Endothelial cell of umbilical vein (primary cell): Measurements from ENCODE around the gene PLOD2.

Experiments
- EZH2 ChIP-seq: IDR thresholded peaks from 2 replicates; pipeline ENCODE4 v1.6.1; 2012; ENCODE audit warnings: borderline replicate concordance, low read depth, mild to moderate bottlenecking, moderate library complexity, low read length, inconsistent platforms; ENCODE audit not compliant: severe bottlenecking
- JUN ChIP-seq: IDR thresholded peaks from 2 replicates; pipeline ENCODE4 v1.6.1; 2011; ENCODE audit warnings: borderline replicate concordance, low read depth; ENCODE audit not compliant: insufficient read length, insufficient read depth
- MYC ChIP-seq: IDR thresholded peaks from one replicate; pipeline ENCODE4 v1.6.1; 2011; ENCODE audit warnings: mild to moderate bottlenecking, low read depth, low read length
- POLR2A ChIP-seq: IDR thresholded peaks from 2 replicates; pipeline ENCODE4 v1.6.1; 2012; ENCODE audit warnings: low read depth, mild to moderate bottlenecking, control low read depth, low read length
- POLR2AphosphoS5 ChIP-seq: IDR thresholded peaks from 2 replicates; pipeline ENCODE4 v1.6.1; 2012; ENCODE audit warnings: low read depth, mild to moderate bottlenecking, control low read depth, low read length, moderate library complexity; ENCODE audit not compliant: insufficient read depth
- TF ChIP-seq, protein P1 (sequence below), 2 donors: IDR thresholded peaks; 1 replicate in 1 of 2; 2 replicates in 1 of 2; pipeline ENCODE4 v1.5.1; 2011; ENCODE audit warnings: low read length in 2 of 2, mild to moderate bottlenecking in 2 of 2, moderate library complexity in 2 of 2, control low read depth in 1 of 2, inconsistent platforms in 1 of 2, low read depth in 1 of 2; ENCODE audit not compliant: insufficient read depth in 1 of 2; ENCODE audit errors: extremely low read depth in 1 of 2
- TF ChIP-seq, protein P2 (sequence below): IDR thresholded peaks from 2 replicates; pipeline ENCODE4 v1.6.1; 2011; ENCODE audit not compliant: insufficient read depth, insufficient read length

DNA sequence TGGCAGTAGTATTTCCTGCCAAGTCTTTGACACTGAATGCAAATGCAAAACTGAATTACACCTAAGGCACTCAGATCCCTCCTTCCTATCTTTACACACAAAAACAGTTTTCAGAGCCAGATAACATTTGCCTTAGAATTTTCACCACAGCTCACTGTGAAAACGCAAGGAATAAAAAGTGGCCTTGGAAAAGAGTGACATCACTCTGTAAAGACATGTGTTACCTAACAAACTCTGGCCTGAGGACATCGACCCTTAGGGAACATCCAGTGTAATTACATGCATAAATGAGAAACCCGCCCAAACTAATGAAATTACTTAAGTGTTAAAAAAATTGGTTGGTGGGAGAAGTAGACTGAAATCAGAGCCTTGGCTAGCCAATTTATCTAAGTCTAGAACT, 88.9 kb downstream of the PLOD2 start:
- TF ChIP-seq, protein P1, sequence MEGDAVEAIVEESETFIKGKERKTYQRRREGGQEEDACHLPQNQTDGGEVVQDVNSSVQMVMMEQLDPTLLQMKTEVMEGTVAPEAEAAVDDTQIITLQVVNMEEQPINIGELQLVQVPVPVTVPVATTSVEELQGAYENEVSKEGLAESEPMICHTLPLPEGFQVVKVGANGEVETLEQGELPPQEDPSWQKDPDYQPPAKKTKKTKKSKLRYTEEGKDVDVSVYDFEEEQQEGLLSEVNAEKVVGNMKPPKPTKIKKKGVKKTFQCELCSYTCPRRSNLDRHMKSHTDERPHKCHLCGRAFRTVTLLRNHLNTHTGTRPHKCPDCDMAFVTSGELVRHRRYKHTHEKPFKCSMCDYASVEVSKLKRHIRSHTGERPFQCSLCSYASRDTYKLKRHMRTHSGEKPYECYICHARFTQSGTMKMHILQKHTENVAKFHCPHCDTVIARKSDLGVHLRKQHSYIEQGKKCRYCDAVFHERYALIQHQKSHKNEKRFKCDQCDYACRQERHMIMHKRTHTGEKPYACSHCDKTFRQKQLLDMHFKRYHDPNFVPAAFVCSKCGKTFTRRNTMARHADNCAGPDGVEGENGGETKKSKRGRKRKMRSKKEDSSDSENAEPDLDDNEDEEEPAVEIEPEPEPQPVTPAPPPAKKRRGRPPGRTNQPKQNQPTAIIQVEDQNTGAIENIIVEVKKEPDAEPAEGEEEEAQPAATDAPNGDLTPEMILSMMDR (IDR thresholded peaks at IDR 0.05; ENCODE audit: extremely low read depth in 1 of 2, insufficient read depth in 1 of 2, low read depth in 1 of 2, low read length in 2 of 2) = no peak
- no peak for TF ChIP-seq POLR2A
- no peak for TF ChIP-seq POLR2AphosphoS5
- no peak for TF ChIP-seq EZH2
- TF ChIP-seq, protein P2, sequence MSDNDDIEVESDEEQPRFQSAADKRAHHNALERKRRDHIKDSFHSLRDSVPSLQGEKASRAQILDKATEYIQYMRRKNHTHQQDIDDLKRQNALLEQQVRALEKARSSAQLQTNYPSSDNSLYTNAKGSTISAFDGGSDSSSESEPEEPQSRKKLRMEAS = no peak
- TF ChIP-seq JUN = no peak
- TF ChIP-seq MYC = no peak
